ENCODE results near the gene CDH4. TPM values are rescaled to one million over a fixed set of nuclear protein-coding genes. Genes with fewer than 3 reads are reported as not detected.

Gene CDH4
- total RNA-seq, 1 donor from 2014 or later = 0.99 TPM

GRCh38 chr20:61557621-61558020, 305.6 kb downstream of the CDH4 start:
- H3K27me3 Mint-ChIP-seq (ENCODE audit: low read depth) = no peaks in the 10 kb centered on the region
- no peak overlapping the region for H3K27ac Mint-ChIP-seq (ENCODE audit: unreplicated experiment)
- no peaks in the 10 kb centered on the region for H3K36me3 Mint-ChIP-seq (ENCODE audit: low read depth)
- TF ChIP-seq CTCF (IDR thresholded peaks at IDR 0.05) = no peak
- peaks cover 2% of the 10 kb centered on the region for H3K9me3 Mint-ChIP-seq (ENCODE audit: low read depth)
- H3K4me3 Mint-ChIP-seq (ENCODE audit: unreplicated experiment) = no peak overlapping the region
- DNase-seq (ENCODE audit: low spot score) = no peak
- H3K4me1 Mint-ChIP-seq (ENCODE audit: low read depth) = peaks cover 10% of the 10 kb centered on the region

DNA sequence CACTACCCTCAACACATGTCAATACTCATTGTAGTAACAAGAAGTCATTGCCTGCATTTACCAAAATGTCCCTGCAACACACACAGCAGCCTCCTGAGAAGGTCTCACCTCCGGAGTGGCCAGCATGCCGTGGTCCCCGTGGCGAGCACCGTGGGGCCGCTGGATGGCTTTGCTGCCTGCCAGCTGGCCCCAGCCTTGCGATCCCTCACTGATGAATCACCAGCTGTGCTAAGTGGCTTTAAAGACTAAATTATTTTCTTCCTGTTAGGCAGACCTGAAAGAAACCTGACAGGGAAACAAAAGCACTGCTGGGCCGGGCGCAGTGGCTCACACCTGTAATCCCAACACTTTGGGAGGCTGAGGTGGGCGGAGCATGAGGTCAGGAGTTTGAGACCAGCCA, 306.7 kb downstream of the CDH4 start:
- no peak for TF ChIP-seq CTCF (IDR thresholded peaks at IDR 0.05)
- Mint-ChIP-seq H3K27me3 (ENCODE audit: low read depth) (peaks cover under 1% of the 10 kb centered on the region), H3K9me3 (ENCODE audit: low read depth) (no peaks in the 10 kb centered on the region), H3K4me1 (ENCODE audit: low read depth) (peaks cover 10% of the 10 kb centered on the region), H3K36me3 (ENCODE audit: low read depth) (no peaks in the 10 kb centered on the region), H3K4me3 (ENCODE audit: unreplicated experiment) (no peak overlapping the region), H3K27ac (ENCODE audit: unreplicated experiment) (no peak overlapping the region)
- no peak for DNase-seq (ENCODE audit: low spot score)

GRCh38 chr20:61559706-61560315, 307.8 kb downstream of the CDH4 start:
- no peaks in the 10 kb centered on the region for H3K36me3 Mint-ChIP-seq (ENCODE audit: low read depth)
- H3K27me3 Mint-ChIP-seq (ENCODE audit: low read depth) = peaks cover 5% of the 10 kb centered on the region
- H3K9me3 Mint-ChIP-seq (ENCODE audit: low read depth) = no peaks in the 10 kb centered on the region
- H3K27ac Mint-ChIP-seq (ENCODE audit: unreplicated experiment) = no peak overlapping the region
- peaks cover 10% of the 10 kb centered on the region for H3K4me1 Mint-ChIP-seq (ENCODE audit: low read depth)
- DNase-seq (ENCODE audit: low spot score) = no peak
- no peak overlapping the region for H3K4me3 Mint-ChIP-seq (ENCODE audit: unreplicated experiment)
- TF ChIP-seq CTCF (IDR thresholded peaks at IDR 0.05) = no peak

GRCh38 chr20:61560361-61560853, 308.3 kb downstream of the CDH4 start:
- no peak for TF ChIP-seq CTCF (IDR thresholded peaks at IDR 0.05)
- Mint-ChIP-seq H3K27ac (ENCODE audit: unreplicated experiment) (no peak overlapping the region), H3K27me3 (ENCODE audit: low read depth) (peaks cover 5% of the 10 kb centered on the region), H3K4me1 (ENCODE audit: low read depth) (peaks cover 10% of the 10 kb centered on the region), H3K4me3 (ENCODE audit: unreplicated experiment) (no peak overlapping the region), H3K36me3 (ENCODE audit: low read depth) (no peaks in the 10 kb centered on the region), H3K9me3 (ENCODE audit: low read depth) (no peaks in the 10 kb centered on the region)
- DNase-seq (ENCODE audit: low spot score) = no peak

GRCh38 chr20:61561111-61561830, 309.2 kb downstream of the CDH4 start:
- no peak for TF ChIP-seq CTCF (IDR thresholded peaks at IDR 0.05)
- no peak overlapping the region for H3K4me3 Mint-ChIP-seq (ENCODE audit: unreplicated experiment)
- peaks cover 5% of the 10 kb centered on the region for H3K4me1 Mint-ChIP-seq (ENCODE audit: low read depth)
- H3K27ac Mint-ChIP-seq (ENCODE audit: unreplicated experiment) = no peak overlapping the region
- H3K27me3 Mint-ChIP-seq (ENCODE audit: low read depth) = peaks cover 7% of the 10 kb centered on the region
- no peaks in the 10 kb centered on the region for H3K9me3 Mint-ChIP-seq (ENCODE audit: low read depth)
- H3K36me3 Mint-ChIP-seq (ENCODE audit: low read depth) = no peaks in the 10 kb centered on the region
- DNase-seq (ENCODE audit: low spot score) = peak; percentile 43
